Lung (tissue), 12 donors: Measurements from ENCODE around the gene DCDC2. TPM values are rescaled to one million over a fixed set of nuclear protein-coding genes. Genes with fewer than 3 reads are reported as not detected.

ENCODE experiments used
- ATAC-seq: fragments of 200-7000 bp; cut with Tn5 transposase; one replicate; pipeline ENCODE4 v1.9.1; 2020; ENCODE audit warnings: moderate number of reproducible peaks; ENCODE audit not compliant: insufficient read depth, low FRiP score
- DNase-seq, 3 donors: peaks; one replicate each; pipeline ENCODE4 v3.0.0-alpha.2; 2013 to 2017
- H3K27ac ChIP-seq, 2 donors: one replicate each; pipeline ENCODE4 v1.5.1; 2013; ENCODE audit warnings: mild to moderate bottlenecking in 2 of 2, moderate library complexity in 2 of 2, control low read depth in 1 of 2, inconsistent platforms in 1 of 2, low read depth in 1 of 2, low read length in 1 of 2
- H3K27me3 ChIP-seq, 3 donors: one replicate each; pipeline ENCODE4 v1.5.1; 2013; ENCODE audit warnings: low read length in 2 of 3; ENCODE audit not compliant: control insufficient read depth in 3 of 3, insufficient read depth in 3 of 3
- H3K36me3 ChIP-seq, 4 donors: one replicate each; pipeline ENCODE4 v1.5.1; 2013; ENCODE audit warnings: low read length in 4 of 4, mild to moderate bottlenecking in 1 of 4, moderate library complexity in 1 of 4; ENCODE audit not compliant: control insufficient read depth in 4 of 4, insufficient read depth in 4 of 4
- H3K4me1 ChIP-seq, 5 donors: one replicate each; pipeline ENCODE4 v1.5.1; 2013; ENCODE audit warnings: low read length in 5 of 5, mild to moderate bottlenecking in 2 of 5, moderate library complexity in 1 of 5; ENCODE audit not compliant: control insufficient read depth in 5 of 5, insufficient read depth in 5 of 5
- H3K4me3 ChIP-seq: one replicate; pipeline ENCODE4 v1.5.1; 2013; ENCODE audit warnings: mild to moderate bottlenecking, control low read depth, moderate library complexity
- H3K9ac ChIP-seq, 2 donors: one replicate each; pipeline ENCODE4 v1.5.1; 2013; ENCODE audit warnings: low read length in 2 of 2, control low read depth in 1 of 2; ENCODE audit not compliant: insufficient read depth in 1 of 2
- H3K9me3 ChIP-seq, 4 donors: one replicate each; pipeline ENCODE4 v1.5.1; 2013; ENCODE audit warnings: low read length in 3 of 4, mild to moderate bottlenecking in 1 of 4, moderate library complexity in 1 of 4; ENCODE audit not compliant: control insufficient read depth in 4 of 4, insufficient read depth in 3 of 4
- WGBS, 2 donors: extraction: QIAGEN DNeasy Blood & Tissue Kit; methylation state at CpG; one replicate each; pipeline ENCODE4 v1.1.7; 2013; 5-methylcytosine and 5-hydroxymethylcytosine counted together
- polyA plus RNA-seq, 2 donors: library from polyadenylated mRNA; stranded (reverse); fragments of 200-250 nt; gene quantifications; one replicate each; pipeline ENCODE4 v1.2.1, GENCODE V29; 2013
- total RNA-seq, 2 donors: library from RNA; depleted of rRNA in 1 of 2; stranded (reverse); fragments of >200 nt in 1 of 2; gene quantifications; one replicate each; pipeline ENCODE4 v1.2.1, GENCODE V29; 2014 to 2021
- TF ChIP-seq, protein P1 (sequence below): IDR thresholded peaks from 2 replicates; pipeline ENCODE4 v1.5.1; 2012; ENCODE audit warnings: mild to moderate bottlenecking; ENCODE audit errors: control extremely low read depth, extremely low read depth
- donor health status: control.
- donor health status: control.
- donor health status: Bipolar disorder and iron deficiency.
- donor health status: healthy.
- donor health status: DM: yes; HTN: yes; CAD: no.

The DCDC2 gene
- total and polyA plus RNA-seq, 4 donors: 2.3 to 14.2 (median 6.2) TPM

DNA sequence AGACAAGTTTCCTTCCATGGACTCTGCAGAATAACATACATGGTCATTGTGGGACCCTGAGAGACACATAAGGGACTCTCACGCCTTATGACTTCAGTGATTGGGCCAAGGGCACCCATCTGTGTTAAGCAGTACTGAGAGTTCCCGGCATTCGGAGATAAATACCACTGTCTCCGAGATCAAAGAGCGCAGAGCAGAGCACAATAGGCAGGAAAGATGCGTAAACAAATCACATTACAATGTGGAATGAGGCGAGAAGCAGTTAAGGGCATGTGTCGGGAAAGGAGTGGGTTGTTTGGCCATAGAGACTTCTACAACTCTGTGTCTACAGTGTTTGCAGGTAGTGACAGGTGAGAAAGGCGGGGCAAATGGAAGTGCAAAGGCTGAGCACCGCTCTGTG is 174.3 kb downstream of the DCDC2 start:
- no peaks in the 10 kb centered on the region for H3K9me3 ChIP-seq
- WGBS, 2 donors: 80 to 88% methylated on average over 10 of the region's 10 CpGs
- no peak for ATAC-seq
- TF ChIP-seq, protein P1, sequence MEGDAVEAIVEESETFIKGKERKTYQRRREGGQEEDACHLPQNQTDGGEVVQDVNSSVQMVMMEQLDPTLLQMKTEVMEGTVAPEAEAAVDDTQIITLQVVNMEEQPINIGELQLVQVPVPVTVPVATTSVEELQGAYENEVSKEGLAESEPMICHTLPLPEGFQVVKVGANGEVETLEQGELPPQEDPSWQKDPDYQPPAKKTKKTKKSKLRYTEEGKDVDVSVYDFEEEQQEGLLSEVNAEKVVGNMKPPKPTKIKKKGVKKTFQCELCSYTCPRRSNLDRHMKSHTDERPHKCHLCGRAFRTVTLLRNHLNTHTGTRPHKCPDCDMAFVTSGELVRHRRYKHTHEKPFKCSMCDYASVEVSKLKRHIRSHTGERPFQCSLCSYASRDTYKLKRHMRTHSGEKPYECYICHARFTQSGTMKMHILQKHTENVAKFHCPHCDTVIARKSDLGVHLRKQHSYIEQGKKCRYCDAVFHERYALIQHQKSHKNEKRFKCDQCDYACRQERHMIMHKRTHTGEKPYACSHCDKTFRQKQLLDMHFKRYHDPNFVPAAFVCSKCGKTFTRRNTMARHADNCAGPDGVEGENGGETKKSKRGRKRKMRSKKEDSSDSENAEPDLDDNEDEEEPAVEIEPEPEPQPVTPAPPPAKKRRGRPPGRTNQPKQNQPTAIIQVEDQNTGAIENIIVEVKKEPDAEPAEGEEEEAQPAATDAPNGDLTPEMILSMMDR: no peak
- no peak overlapping the region for H3K4me3 ChIP-seq
- H3K36me3 ChIP-seq: no peaks in the 10 kb centered on the region
- no peak overlapping the region for H3K9ac ChIP-seq
- H3K4me1 ChIP-seq: no peaks in the 10 kb centered on the region
- no peak overlapping the region for H3K27ac ChIP-seq
- H3K27me3 ChIP-seq: peaks cover 0 to 4% (median 0%) of the 10 kb centered on the region in 3 donors
- no peak for DNase-seq

DNA sequence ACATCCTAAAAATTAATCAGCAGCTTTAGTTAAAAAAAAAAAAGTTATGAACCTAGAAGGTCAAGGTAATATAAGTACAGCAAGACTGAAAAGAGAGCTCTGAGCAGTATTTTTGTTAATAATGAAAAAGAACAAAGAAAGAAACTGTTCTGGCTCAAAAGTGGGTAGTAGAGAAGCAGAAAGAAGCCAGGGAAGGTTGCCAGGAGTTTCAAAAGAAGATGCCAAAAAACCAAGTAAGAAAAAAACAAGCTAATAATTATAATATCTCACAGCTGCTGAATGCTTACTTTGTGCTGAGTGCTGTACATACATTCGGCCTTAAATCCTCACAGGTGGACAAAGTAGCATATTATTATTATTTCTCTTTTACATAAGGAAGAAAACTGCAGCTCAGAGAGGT is 200.0 kb downstream of the DCDC2 start:
- Histone ChIP-seq H3K9ac (no peak overlapping the region), H3K4me3 (no peak overlapping the region), H3K27me3 (peaks cover 0 to 4% (median 0%) of the 10 kb centered on the region in 3 donors), H3K36me3 (no peaks in the 10 kb centered on the region), H3K27ac (no peak overlapping the region), H3K4me1 (peaks cover 0 to 11% (median 0%) of the 10 kb centered on the region in 5 donors), H3K9me3 (no peaks in the 10 kb centered on the region)
- 57 to 77% methylated on average over 1 of the region's 1 CpG for WGBS, 2 donors
- TF ChIP-seq, protein P1: no peak
- DNase-seq: peak in 2 of 3 donors; percentile 68 to 86
- no peak for ATAC-seq

GRCh38 chr6:24154121-24154520 is 203.7 kb downstream of the DCDC2 start:
- ATAC-seq (no peak), DNase-seq (no peak)
- no peak overlapping the region for H3K4me3 ChIP-seq
- H3K27me3 ChIP-seq: peaks cover 0 to 4% (median 0%) of the 10 kb centered on the region in 3 donors
- H3K9ac ChIP-seq: no peak overlapping the region
- TF ChIP-seq, protein P1: no peak
- peaks cover 0 to 13% (median 0%) of the 10 kb centered on the region in 5 donors for H3K4me1 ChIP-seq
- no peaks in the 10 kb centered on the region for H3K9me3 ChIP-seq
- H3K36me3 ChIP-seq: no peaks in the 10 kb centered on the region
- H3K27ac ChIP-seq: no peak overlapping the region

DNA sequence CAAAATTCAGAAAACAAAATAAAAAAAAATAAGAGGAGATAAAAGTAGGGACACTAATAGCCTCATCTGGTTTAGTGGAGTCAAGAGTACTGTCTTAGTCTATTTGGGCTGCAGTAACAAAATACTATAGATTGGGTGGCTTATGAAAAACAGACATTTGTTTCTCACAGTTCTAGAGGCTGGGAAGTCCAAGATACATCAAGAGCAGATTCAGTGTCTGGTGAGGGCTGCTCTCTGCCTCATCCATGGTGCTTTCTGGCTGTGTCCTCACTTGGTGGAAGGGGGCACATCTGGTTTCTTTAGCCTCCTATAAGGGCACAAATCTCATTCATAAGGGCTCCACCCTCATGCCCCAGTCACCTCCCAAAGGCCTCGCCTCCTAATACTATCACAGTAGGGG is 205.8 kb downstream of the DCDC2 start:
- Histone ChIP-seq H3K9ac (no peak overlapping the region), H3K27me3 (peaks cover 0 to 4% (median 0%) of the 10 kb centered on the region in 3 donors), H3K4me3 (no peak overlapping the region), H3K4me1 (peaks cover 0 to 2% (median 0%) of the 10 kb centered on the region in 5 donors), H3K36me3 (no peaks in the 10 kb centered on the region), H3K27ac (no peak overlapping the region), H3K9me3 (no peaks in the 10 kb centered on the region)
- TF ChIP-seq, protein P1: no peak
- ATAC-seq (no peak), DNase-seq (no peak)
- 89 to 90% methylated on average over 1 of the region's 1 CpG for WGBS, 2 donors
